H9 (cell line): ENCODE results near the gene TBC1D3B. TPM values are rescaled to one million over a fixed set of nuclear protein-coding genes. Genes with fewer than 3 reads are reported as not detected.

Source experiments
- DNase-seq: peaks from one replicate; pipeline ENCODE4 v3.0.0-alpha.2; 2017
- H2AFZ ChIP-seq: one replicate; pipeline ENCODE4 v1.6.1; 2013; ENCODE audit warnings: mild to moderate bottlenecking, low read length, control low read depth, moderate library complexity
- H2AK5ac ChIP-seq: 2 replicates; pipeline ENCODE4 v1.6.1; 2013; ENCODE audit warnings: low read length, control low read depth, mixed read lengths; ENCODE audit not compliant: insufficient read length
- H2BK120ac ChIP-seq: one replicate; pipeline ENCODE4 v1.6.1; 2013; ENCODE audit warnings: low read depth, mild to moderate bottlenecking, low read length, control low read depth, inconsistent platforms; ENCODE audit not compliant: poor library complexity, severe bottlenecking
- H2BK12ac ChIP-seq: 2 replicates; pipeline ENCODE4 v1.6.1; 2013; ENCODE audit warnings: low read length, control low read depth, mixed read lengths, low read depth; ENCODE audit not compliant: insufficient read length
- H2BK15ac ChIP-seq: 2 replicates; pipeline ENCODE4 v1.6.1; 2013; ENCODE audit warnings: low read depth, low read length, control low read depth
- H2BK20ac ChIP-seq: one replicate; pipeline ENCODE4 v1.6.1; 2013; ENCODE audit warnings: low read depth, mild to moderate bottlenecking, low read length, control low read depth, inconsistent platforms; ENCODE audit not compliant: poor library complexity, severe bottlenecking
- H2BK5ac ChIP-seq: 2 replicates; pipeline ENCODE4 v1.6.1; 2013; ENCODE audit warnings: low read length, control low read depth, mixed read lengths; ENCODE audit not compliant: insufficient read length
- H3K14ac ChIP-seq: 2 replicates; pipeline ENCODE4 v1.6.1; 2013; ENCODE audit warnings: low read length, control low read depth; ENCODE audit not compliant: insufficient read depth
- H3K18ac ChIP-seq: 2 replicates; pipeline ENCODE4 v1.6.1; 2013; ENCODE audit warnings: low read depth, mild to moderate bottlenecking, mixed read lengths, low read length, control low read depth; ENCODE audit not compliant: insufficient read length
- H3K23ac ChIP-seq: 2 replicates; pipeline ENCODE4 v1.6.1; 2013; ENCODE audit warnings: low read length, control low read depth, mixed read lengths, low read depth; ENCODE audit not compliant: insufficient read length
- H3K23me2 ChIP-seq: 2 replicates; pipeline ENCODE4 v1.6.1; 2013; ENCODE audit warnings: low read depth, mild to moderate bottlenecking, mixed read lengths, low read length, control low read depth; ENCODE audit not compliant: insufficient read length, poor library complexity, severe bottlenecking
- H3K27ac ChIP-seq: 2 replicates; pipeline ENCODE4 v1.5.1; 2013; ENCODE audit warnings: low read length, control low read depth, mixed read lengths, low read depth; ENCODE audit not compliant: insufficient read length
- H3K27me3 ChIP-seq: 2 replicates; pipeline ENCODE4 v1.6.1; 2013; ENCODE audit warnings: low read length, control low read depth, inconsistent platforms; ENCODE audit not compliant: insufficient read depth
- H3K4ac ChIP-seq: 2 replicates; pipeline ENCODE4 v1.6.1; 2013; ENCODE audit warnings: low read depth, mild to moderate bottlenecking, control low read depth, inconsistent platforms, low read length, moderate library complexity
- H3K4me1 ChIP-seq: 2 replicates; pipeline ENCODE4 v1.6.1; 2013; ENCODE audit warnings: low read length, control low read depth, inconsistent platforms; ENCODE audit not compliant: insufficient read depth
- H3K4me2 ChIP-seq: 2 replicates; pipeline ENCODE4 v1.6.1; 2013; ENCODE audit warnings: low read length, control low read depth, mixed read lengths; ENCODE audit not compliant: insufficient read length, insufficient read depth
- H3K56ac ChIP-seq: 2 replicates; pipeline ENCODE4 v1.6.1; 2013; ENCODE audit warnings: low read depth, mild to moderate bottlenecking, mixed read lengths, low read length, control low read depth; ENCODE audit not compliant: insufficient read length
- H3K79me1 ChIP-seq: 2 replicates; pipeline ENCODE4 v1.6.1; 2013; ENCODE audit warnings: low read depth, mild to moderate bottlenecking, moderate library complexity, low read length, control low read depth, inconsistent platforms; ENCODE audit not compliant: insufficient read depth, poor library complexity, severe bottlenecking
- H3K79me2 ChIP-seq: 2 replicates; pipeline ENCODE4 v1.6.1; 2013; ENCODE audit warnings: low read length, control low read depth, inconsistent platforms; ENCODE audit not compliant: insufficient read depth
- H3K9ac ChIP-seq: 2 replicates; pipeline ENCODE4 v1.6.1; 2013; ENCODE audit warnings: low read length, control low read depth, mixed read lengths; ENCODE audit not compliant: insufficient read length; ENCODE audit errors: extremely low read depth
- H3K9me3 ChIP-seq: one replicate; pipeline ENCODE4 v1.6.1; 2013; ENCODE audit warnings: low read depth, low read length, inconsistent platforms; ENCODE audit not compliant: control insufficient read depth
- H3T11ph ChIP-seq: one replicate; pipeline ENCODE4 v1.6.1; 2013; ENCODE audit warnings: mild to moderate bottlenecking, low read length, control low read depth, inconsistent platforms
- H4K20me1 ChIP-seq: one replicate; pipeline ENCODE4 v1.6.1; 2013; ENCODE audit not compliant: control insufficient read depth, insufficient read length, insufficient read depth
- H4K5ac ChIP-seq: 2 replicates; pipeline ENCODE4 v1.6.1; 2013; ENCODE audit warnings: low read depth, mild to moderate bottlenecking, mixed read lengths, low read length, control low read depth; ENCODE audit not compliant: insufficient read length
- H4K8ac ChIP-seq: replicated peaks from 2 replicates; pipeline ENCODE4 v1.6.1; 2013; ENCODE audit warnings: low read length, control low read depth, mixed read lengths, low read depth; ENCODE audit not compliant: insufficient read length
- H4K91ac ChIP-seq: 2 replicates; pipeline ENCODE4 v1.6.1; 2013; ENCODE audit warnings: low read depth, mild to moderate bottlenecking, moderate library complexity, mixed read lengths, low read length, control low read depth; ENCODE audit not compliant: insufficient read length
- H3K27ac Mint-ChIP-seq, 3 experiments: 2 replicates in 2 of 3; 3 replicates in 1 of 3; pipeline ENCODE4 v1.8.0; 2020 to 2021; ENCODE audit warnings: mixed read lengths in 3 of 3, mild to moderate bottlenecking in 1 of 3, moderate library complexity in 1 of 3
- H3K27me3 Mint-ChIP-seq: 2 replicates; pipeline ENCODE4 v1.8.0; 2021; ENCODE audit warnings: low read depth, mild to moderate bottlenecking, moderate library complexity, mixed read lengths
- H3K36me3 Mint-ChIP-seq, 3 experiments: 2 replicates in 2 of 3; 3 replicates in 1 of 3; pipeline ENCODE4 v1.8.0; 2020 to 2021; ENCODE audit warnings: low read depth in 3 of 3, mixed read lengths in 3 of 3; ENCODE audit not compliant: insufficient read depth in 1 of 3
- H3K4me1 Mint-ChIP-seq, 2 experiments: 2 replicates each; pipeline ENCODE4 v1.8.0; 2020; ENCODE audit warnings: mixed read lengths in 2 of 2
- H3K4me3 Mint-ChIP-seq, 2 experiments: 2 replicates in 1 of 2; 3 replicates in 1 of 2; pipeline ENCODE4 v1.8.0; 2020 to 2021; ENCODE audit warnings: mild to moderate bottlenecking in 2 of 2, mixed read lengths in 2 of 2, moderate library complexity in 1 of 2
- H3K9me3 Mint-ChIP-seq, 2 experiments: 2 replicates in 1 of 2; 3 replicates in 1 of 2; pipeline ENCODE4 v1.8.0; 2020; ENCODE audit warnings: mild to moderate bottlenecking in 2 of 2, mixed read lengths in 2 of 2, moderate library complexity in 1 of 2
- WGBS: extraction: QIAGEN DNeasy Blood & Tissue Kit; methylation state at CpG from one replicate; pipeline ENCODE4 v1.1.7; 2013; ENCODE audit warnings: missing lambda C conversion rate, low lambda C conversion rate, mixed read lengths; ENCODE audit not compliant: insufficient read length; ENCODE audit errors: extremely low coverage; 5-methylcytosine and 5-hydroxymethylcytosine counted together
- total RNA-seq: library from RNA; stranded (reverse); gene quantifications from 2 replicates; pipeline ENCODE4 v1.2.1, GENCODE V29; 2021
- TF ChIP-seq, protein P1 (sequence below): fragments of 200-600 bp; sonication (generic); conservative IDR thresholded peaks from 3 replicates; pipeline ENCODE4 v1.8.0; 2021; ENCODE audit warnings: antibody characterized with exemption, mild to moderate bottlenecking

Gene TBC1D3B
- total RNA-seq, 1 experiment from 2014 or later: 8.8 TPM

DNA sequence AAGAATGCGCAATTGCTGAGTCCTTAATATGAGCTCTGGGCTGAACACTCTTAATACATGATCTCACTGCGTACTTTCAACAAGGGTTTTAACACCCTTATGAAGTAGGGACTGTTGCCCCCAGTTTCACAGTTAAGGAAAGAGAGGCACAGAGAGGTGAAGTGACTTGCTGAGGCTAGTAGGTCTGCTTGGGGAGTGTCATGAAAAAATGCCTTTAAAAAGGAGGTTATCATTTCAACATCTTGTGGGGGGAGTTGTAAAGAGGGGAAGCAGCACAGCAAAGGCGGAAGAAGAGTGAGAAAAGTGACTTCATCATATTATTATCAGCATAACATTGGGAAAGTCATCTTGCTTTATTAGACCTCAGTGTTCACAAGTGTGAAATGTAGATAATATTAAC lies 36.5 kb upstream of the TBC1D3B start:
- no peak overlapping the region for H2BK15ac ChIP-seq
- no peak overlapping the region for H3K4me2 ChIP-seq
- H2BK20ac ChIP-seq: no peak overlapping the region
- H4K91ac ChIP-seq: no peak overlapping the region
- TF ChIP-seq, protein P1, sequence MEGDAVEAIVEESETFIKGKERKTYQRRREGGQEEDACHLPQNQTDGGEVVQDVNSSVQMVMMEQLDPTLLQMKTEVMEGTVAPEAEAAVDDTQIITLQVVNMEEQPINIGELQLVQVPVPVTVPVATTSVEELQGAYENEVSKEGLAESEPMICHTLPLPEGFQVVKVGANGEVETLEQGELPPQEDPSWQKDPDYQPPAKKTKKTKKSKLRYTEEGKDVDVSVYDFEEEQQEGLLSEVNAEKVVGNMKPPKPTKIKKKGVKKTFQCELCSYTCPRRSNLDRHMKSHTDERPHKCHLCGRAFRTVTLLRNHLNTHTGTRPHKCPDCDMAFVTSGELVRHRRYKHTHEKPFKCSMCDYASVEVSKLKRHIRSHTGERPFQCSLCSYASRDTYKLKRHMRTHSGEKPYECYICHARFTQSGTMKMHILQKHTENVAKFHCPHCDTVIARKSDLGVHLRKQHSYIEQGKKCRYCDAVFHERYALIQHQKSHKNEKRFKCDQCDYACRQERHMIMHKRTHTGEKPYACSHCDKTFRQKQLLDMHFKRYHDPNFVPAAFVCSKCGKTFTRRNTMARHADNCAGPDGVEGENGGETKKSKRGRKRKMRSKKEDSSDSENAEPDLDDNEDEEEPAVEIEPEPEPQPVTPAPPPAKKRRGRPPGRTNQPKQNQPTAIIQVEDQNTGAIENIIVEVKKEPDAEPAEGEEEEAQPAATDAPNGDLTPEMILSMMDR: no peak
- no peak overlapping the region for H2AFZ ChIP-seq
- no peak overlapping the region for H3K27ac ChIP-seq
- WGBS: no CpG with 5 or more reads among the region's 3 CpGs
- no peak overlapping the region for H3K4me3 Mint-ChIP-seq
- H3K9ac ChIP-seq: no peak overlapping the region
- H4K5ac ChIP-seq: no peak overlapping the region
- no peak for DNase-seq
- H3K18ac ChIP-seq: no peak overlapping the region
- no peak overlapping the region for H2BK12ac ChIP-seq
- H3K14ac ChIP-seq: no peak overlapping the region
- no peak overlapping the region for H3K56ac ChIP-seq
- H3K4me1 Mint-ChIP-seq: peaks cover 7 to 8% of the 10 kb centered on the region in 2 experiments
- H3K27me3 Mint-ChIP-seq: peaks cover 6% of the 10 kb centered on the region; the same call in 1 of the 2 replicates
- H2BK5ac ChIP-seq: no peak overlapping the region
- H3K4me1 ChIP-seq: no peaks in the 10 kb centered on the region
- H2AK5ac ChIP-seq: no peak overlapping the region
- H3K79me2 ChIP-seq: no peaks in the 10 kb centered on the region
- H3K23ac ChIP-seq: no peak overlapping the region
- H4K20me1 ChIP-seq: no peaks in the 10 kb centered on the region
- no peaks in the 10 kb centered on the region for H3K9me3 ChIP-seq
- H3T11ph ChIP-seq: no peak overlapping the region
- H3K79me1 ChIP-seq: no peaks in the 10 kb centered on the region
- no peaks in the 10 kb centered on the region for H3K36me3 Mint-ChIP-seq
- no peaks in the 10 kb centered on the region for H3K27me3 ChIP-seq
- no peak overlapping the region for H2BK120ac ChIP-seq
- H4K8ac ChIP-seq: no peak overlapping the region
- H3K27ac Mint-ChIP-seq: no peak overlapping the region
- H3K23me2 ChIP-seq: no peaks in the 10 kb centered on the region
- H3K9me3 Mint-ChIP-seq: peaks cover 2 to 3% of the 10 kb centered on the region in 2 experiments; a peak in 3 of 5 replicates
- no peak overlapping the region for H3K4ac ChIP-seq
